ENCODE measurements around the gene FEN1. TPM values are rescaled to one million over a fixed set of nuclear protein-coding genes. Genes with fewer than 3 reads are reported as not detected.

Gene FEN1
- total and polyA plus RNA-seq, 2 of the 13 experiments (the other 11 are each of a cell fraction or from before 2014, with no cell fraction given), result 12.4 to 102 TPM

DNA sequence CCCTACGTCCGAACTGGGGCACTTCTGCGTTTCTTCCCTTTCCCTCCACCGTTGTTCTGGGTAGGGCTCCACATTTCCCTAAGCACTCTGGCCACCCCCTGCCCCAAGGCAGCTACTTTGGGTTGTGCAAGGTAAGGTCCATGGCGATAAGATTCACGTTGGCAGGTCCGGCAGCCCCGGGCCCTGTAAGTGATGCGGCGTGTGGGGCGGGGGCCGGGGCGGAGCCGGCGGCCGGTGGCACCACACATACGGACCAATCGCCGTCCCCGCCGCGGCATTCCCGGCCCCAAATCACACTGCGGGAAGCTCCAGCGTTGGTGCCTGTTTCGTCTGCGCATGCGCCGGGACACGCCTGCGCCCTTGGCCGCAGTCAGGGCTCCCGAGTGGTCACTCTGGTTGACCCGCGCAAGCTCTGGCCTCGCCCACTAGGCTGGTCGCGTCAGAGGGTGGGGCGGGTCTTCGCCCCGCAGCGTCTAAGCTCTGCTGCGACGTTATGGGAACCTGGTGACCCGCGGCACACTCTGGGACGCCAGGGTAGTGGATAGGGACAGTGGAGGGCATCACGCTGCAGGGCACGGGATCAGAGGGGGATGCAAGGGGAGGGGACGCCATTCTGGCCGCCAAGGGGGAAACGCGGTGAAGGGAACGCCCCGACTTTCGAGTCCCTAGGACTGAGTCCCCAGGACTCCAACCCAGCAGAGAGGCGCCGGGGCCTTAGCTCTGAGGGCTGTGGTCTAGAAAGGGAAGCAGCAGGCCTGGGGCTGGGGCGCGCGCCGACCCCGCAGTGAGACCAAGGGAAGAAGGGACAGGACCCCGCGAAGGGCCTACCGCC lies 22.5 kb downstream of the FEN1 start (continued):
- TF ChIP-seq, protein P1, sequence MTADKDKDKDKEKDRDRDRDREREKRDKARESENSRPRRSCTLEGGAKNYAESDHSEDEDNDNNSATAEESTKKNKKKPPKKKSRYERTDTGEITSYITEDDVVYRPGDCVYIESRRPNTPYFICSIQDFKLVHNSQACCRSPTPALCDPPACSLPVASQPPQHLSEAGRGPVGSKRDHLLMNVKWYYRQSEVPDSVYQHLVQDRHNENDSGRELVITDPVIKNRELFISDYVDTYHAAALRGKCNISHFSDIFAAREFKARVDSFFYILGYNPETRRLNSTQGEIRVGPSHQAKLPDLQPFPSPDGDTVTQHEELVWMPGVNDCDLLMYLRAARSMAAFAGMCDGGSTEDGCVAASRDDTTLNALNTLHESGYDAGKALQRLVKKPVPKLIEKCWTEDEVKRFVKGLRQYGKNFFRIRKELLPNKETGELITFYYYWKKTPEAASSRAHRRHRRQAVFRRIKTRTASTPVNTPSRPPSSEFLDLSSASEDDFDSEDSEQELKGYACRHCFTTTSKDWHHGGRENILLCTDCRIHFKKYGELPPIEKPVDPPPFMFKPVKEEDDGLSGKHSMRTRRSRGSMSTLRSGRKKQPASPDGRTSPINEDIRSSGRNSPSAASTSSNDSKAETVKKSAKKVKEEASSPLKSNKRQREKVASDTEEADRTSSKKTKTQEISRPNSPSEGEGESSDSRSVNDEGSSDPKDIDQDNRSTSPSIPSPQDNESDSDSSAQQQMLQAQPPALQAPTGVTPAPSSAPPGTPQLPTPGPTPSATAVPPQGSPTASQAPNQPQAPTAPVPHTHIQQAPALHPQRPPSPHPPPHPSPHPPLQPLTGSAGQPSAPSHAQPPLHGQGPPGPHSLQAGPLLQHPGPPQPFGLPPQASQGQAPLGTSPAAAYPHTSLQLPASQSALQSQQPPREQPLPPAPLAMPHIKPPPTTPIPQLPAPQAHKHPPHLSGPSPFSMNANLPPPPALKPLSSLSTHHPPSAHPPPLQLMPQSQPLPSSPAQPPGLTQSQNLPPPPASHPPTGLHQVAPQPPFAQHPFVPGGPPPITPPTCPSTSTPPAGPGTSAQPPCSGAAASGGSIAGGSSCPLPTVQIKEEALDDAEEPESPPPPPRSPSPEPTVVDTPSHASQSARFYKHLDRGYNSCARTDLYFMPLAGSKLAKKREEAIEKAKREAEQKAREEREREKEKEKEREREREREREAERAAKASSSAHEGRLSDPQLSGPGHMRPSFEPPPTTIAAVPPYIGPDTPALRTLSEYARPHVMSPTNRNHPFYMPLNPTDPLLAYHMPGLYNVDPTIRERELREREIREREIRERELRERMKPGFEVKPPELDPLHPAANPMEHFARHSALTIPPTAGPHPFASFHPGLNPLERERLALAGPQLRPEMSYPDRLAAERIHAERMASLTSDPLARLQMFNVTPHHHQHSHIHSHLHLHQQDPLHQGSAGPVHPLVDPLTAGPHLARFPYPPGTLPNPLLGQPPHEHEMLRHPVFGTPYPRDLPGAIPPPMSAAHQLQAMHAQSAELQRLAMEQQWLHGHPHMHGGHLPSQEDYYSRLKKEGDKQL (CRISPR knock-in tag; IDR thresholded peaks at IDR 0.05; ENCODE audit: low read depth), result no peak
- TF ChIP-seq MLX (CRISPR knock-in tag; IDR thresholded peaks at IDR 0.05) (no peak), PHF8 (CRISPR knock-in tag; IDR thresholded peaks at IDR 0.05) (peak; percentile 68), ZNF83 (CRISPR knock-in tag; IDR thresholded peaks at IDR 0.05; ENCODE audit: borderline replicate concordance) (no peak), BHLHE40 (IDR thresholded peaks at IDR 0.05; ENCODE audit: low read length) (0 out of 2 replicates have a peak, but pooled peaks have one; percentile 39), AKAP8 (CRISPR knock-in tag; IDR thresholded peaks at IDR 0.05) (peak; percentile 100), GTF2F1 (IDR thresholded peaks at IDR 0.05; ENCODE audit: low read length) (no peak), ZBTB25 (CRISPR knock-in tag; IDR thresholded peaks at IDR 0.05) (no peak), IRX3 (CRISPR knock-in tag; IDR thresholded peaks at IDR 0.05; ENCODE audit: borderline replicate concordance, low read depth) (peak; percentile 25; the same call in 1 of the 2 replicates), MED1 (CRISPR knock-in tag; IDR thresholded peaks at IDR 0.05) (peak; percentile 79), UBTF (CRISPR knock-in tag; IDR thresholded peaks at IDR 0.05) (peak; percentile 16), TEAD2 (CRISPR knock-in tag; IDR thresholded peaks at IDR 0.05) (peak; percentile 16; the same call in 1 of the 2 replicates), ZNF484 (CRISPR knock-in tag; IDR thresholded peaks at IDR 0.05; ENCODE audit: borderline replicate concordance, low read depth) (no peak), ATRX (CRISPR knock-in tag; IDR thresholded peaks at IDR 0.05; ENCODE audit: borderline replicate concordance) (no peak), DDIT3 (CRISPR knock-in tag; IDR thresholded peaks at IDR 0.05) (no peak), NFE2L1 (CRISPR knock-in tag; IDR thresholded peaks at IDR 0.05; ENCODE audit: borderline replicate concordance) (no peak), ARID2 (CRISPR knock-in tag; IDR thresholded peaks at IDR 0.05; ENCODE audit: borderline replicate concordance) (no peak), ZNF644 (CRISPR knock-in tag; IDR thresholded peaks at IDR 0.05; ENCODE audit: low read depth) (no peak)
- TF ChIP-seq, protein P2, sequence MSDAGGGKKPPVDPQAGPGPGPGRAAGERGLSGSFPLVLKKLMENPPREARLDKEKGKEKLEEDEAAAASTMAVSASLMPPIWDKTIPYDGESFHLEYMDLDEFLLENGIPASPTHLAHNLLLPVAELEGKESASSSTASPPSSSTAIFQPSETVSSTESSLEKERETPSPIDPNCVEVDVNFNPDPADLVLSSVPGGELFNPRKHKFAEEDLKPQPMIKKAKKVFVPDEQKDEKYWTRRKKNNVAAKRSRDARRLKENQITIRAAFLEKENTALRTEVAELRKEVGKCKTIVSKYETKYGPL (CRISPR knock-in tag; IDR thresholded peaks at IDR 0.05), result peak; percentile 33; the same call in 1 of the 2 replicates
